ENCODE results near the gene LLCFC1. TPM values are rescaled to one million over a fixed set of nuclear protein-coding genes. Genes with fewer than 3 reads are reported as not detected.

Gene LLCFC1
- total RNA-seq, 2 experiments from 2014 or later = not detected

DNA sequence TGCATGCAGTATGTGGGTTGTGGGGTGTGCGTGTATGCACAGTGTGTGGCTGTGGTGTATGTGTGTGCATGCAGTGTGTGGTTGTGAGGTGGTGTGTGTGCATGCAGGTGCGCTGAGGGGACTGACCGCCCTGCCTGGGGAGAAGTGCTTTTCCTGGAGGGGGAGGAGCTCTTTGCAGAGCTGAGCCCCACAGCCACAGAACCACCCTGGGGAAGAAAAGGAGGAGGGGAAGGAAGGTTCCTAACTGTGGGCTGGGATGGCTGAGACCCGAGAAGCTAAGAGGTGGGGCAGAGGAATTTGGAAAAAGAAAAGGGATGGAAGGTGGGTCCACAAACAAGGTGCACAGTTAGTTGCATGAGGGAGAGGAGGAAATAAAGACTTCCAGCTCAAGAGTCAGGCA lies 5.7 kb upstream of the LLCFC1 start, which contains the start of gene TRPV5:
TSS of gene TRPV5 (minus strand) at position 123 of the 400 bp plus-strand sequence. CDS start 287 bp downstream, outside the sequence.
- H3K9me3 Mint-ChIP-seq = no peaks in the 10 kb centered on the region
- H3K4me3 Mint-ChIP-seq = no peak within 1 kb of the TSS
- H3K36me3 Mint-ChIP-seq = no peaks in the 10 kb centered on the region
- H3K27ac Mint-ChIP-seq = no peak within 1 kb of the TSS
- ChIA-PET POLR2A (no interaction called here), CTCF (interaction anchor here (1.1 kb wide), 1 partner anchor 282 kb away, joined by 3 read pairs; no protein-coding TSS in a partner anchor)
- intact Hi-C loops (cut with micrococcal nuclease) = no loop called here
- peaks cover 4% of the 10 kb centered on the region for H3K27me3 Mint-ChIP-seq
- H3K4me1 Mint-ChIP-seq (ENCODE audit: low read depth) = no peaks in the 10 kb centered on the region
- no peak for DNase-seq

GRCh38 chr7:142934056-142934455 lies 5.2 kb upstream of the LLCFC1 start:
- no peaks in the 10 kb centered on the region for H3K9me3 Mint-ChIP-seq
- intact Hi-C loops (cut with micrococcal nuclease) = no loop called here
- no peak overlapping the region for H3K27ac Mint-ChIP-seq
- POLR2A ChIA-PET = no interaction called here
- H3K36me3 Mint-ChIP-seq = no peaks in the 10 kb centered on the region
- H3K4me1 Mint-ChIP-seq (ENCODE audit: low read depth) = no peaks in the 10 kb centered on the region
- CTCF ChIA-PET = interaction anchor here (1.1 kb wide), 1 partner anchor 281 kb away, joined by 3 read pairs; no protein-coding TSS in a partner anchor
- no peak overlapping the region for H3K4me3 Mint-ChIP-seq
- H3K27me3 Mint-ChIP-seq = peaks cover 4% of the 10 kb centered on the region
- DNase-seq = no peak

GRCh38 chr7:142935941-142936565 lies 3.2 kb upstream of the LLCFC1 start:
- intact Hi-C loops (cut with micrococcal nuclease) = no loop called here
- no peak for DNase-seq
- Mint-ChIP-seq H3K27ac (no peak overlapping the region), H3K27me3 (peaks cover 6% of the 10 kb centered on the region), H3K4me3 (no peak overlapping the region), H3K4me1 (ENCODE audit: low read depth) (no peaks in the 10 kb centered on the region), H3K9me3 (no peaks in the 10 kb centered on the region), H3K36me3 (no peaks in the 10 kb centered on the region)
- ChIA-PET CTCF (no interaction called here), POLR2A (no interaction called here)

DNA sequence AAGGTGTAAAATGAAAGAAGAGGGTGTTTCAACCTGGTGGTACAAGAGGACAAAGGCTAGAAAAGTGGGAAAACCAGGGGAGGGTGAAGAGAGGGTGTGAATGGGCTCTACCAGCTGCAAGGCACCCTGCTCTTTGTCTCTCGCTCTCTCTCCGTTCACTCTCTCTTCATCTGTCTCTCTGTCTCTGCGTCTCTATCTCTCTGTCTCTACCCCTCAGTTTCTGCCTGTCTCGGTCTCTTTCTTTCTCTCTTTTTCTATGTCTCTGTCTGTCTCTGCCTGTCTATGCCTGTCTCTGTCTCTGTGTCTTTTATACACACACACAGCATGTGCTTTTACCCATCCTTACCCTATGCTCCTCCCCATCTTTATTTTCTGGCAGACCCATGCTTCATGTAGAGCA lies 673 bp upstream of the LLCFC1 start:
- no peak overlapping the region for H3K4me3 Mint-ChIP-seq
- no peaks in the 10 kb centered on the region for H3K9me3 Mint-ChIP-seq
- intact Hi-C loops (cut with micrococcal nuclease) = no loop called here
- DNase-seq = no peak
- POLR2A ChIA-PET = no interaction called here
- H3K27me3 Mint-ChIP-seq = peaks cover 4% of the 10 kb centered on the region
- no peak overlapping the region for H3K27ac Mint-ChIP-seq
- no peaks in the 10 kb centered on the region for H3K4me1 Mint-ChIP-seq (ENCODE audit: low read depth)
- CTCF ChIA-PET = no interaction called here
- H3K36me3 Mint-ChIP-seq = no peaks in the 10 kb centered on the region

DNA sequence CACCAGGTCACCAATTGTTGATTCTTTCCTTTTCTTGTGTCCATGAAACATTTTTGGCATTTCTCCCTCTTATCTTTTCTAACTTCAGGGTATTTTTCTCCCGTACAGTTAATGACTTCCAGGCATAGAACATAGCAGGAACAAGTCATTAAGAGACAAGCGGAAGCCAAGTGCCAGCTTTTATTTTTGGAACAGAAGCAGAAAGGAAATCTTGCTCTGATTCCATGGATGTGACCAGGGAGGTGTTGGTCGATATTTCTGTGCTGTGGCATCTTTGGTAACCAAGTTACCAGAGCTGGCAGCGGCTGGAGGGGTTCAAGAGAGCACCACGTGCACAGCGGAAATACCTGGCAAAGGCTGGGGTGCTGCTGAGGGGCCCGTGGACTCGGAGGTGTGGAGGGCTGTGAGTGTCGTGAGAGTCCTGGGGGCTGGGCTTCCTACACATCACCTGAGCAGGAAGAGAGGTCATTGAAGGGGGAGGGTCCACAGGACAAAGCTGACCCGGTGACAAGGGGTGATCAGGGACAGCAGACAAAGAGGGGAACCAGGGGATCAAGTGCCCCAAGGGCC lies 1.8 kb downstream of the LLCFC1 start:
- H3K27ac Mint-ChIP-seq = no peak overlapping the region
- H3K4me3 Mint-ChIP-seq = no peak overlapping the region
- ChIA-PET CTCF (no interaction called here), POLR2A (no interaction called here)
- intact Hi-C loops (cut with micrococcal nuclease) = no loop called here
- H3K27me3 Mint-ChIP-seq = peaks cover 2% of the 10 kb centered on the region
- no peaks in the 10 kb centered on the region for H3K9me3 Mint-ChIP-seq
- H3K36me3 Mint-ChIP-seq = no peaks in the 10 kb centered on the region
- no peak for DNase-seq
- H3K4me1 Mint-ChIP-seq (ENCODE audit: low read depth) = no peaks in the 10 kb centered on the region

DNA sequence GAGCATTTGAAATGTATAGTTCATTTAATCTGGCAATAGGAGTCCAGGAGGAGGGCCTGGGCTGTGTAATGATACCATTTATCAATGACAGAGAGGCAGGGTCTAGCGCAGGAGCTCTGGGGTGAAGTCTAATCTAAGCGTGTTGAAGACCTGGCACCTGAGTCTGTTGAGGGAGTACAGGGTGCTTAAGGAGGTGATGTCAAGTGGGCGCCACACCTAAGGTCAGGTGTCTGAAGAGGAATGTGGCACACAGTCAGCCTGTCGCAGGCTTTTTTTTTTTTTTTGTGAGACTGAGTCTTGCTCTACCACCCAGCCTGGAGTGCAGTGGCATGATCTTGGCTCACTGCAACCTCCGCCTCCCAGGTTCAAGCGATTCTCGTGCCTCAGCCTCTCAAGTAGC lies 2.3 kb downstream of the LLCFC1 start:
- intact Hi-C loops (cut with micrococcal nuclease) = no loop called here
- Mint-ChIP-seq H3K4me1 (ENCODE audit: low read depth) (no peaks in the 10 kb centered on the region), H3K4me3 (no peak overlapping the region), H3K27ac (no peak overlapping the region), H3K27me3 (peaks cover 2% of the 10 kb centered on the region), H3K36me3 (no peaks in the 10 kb centered on the region), H3K9me3 (no peaks in the 10 kb centered on the region)
- CTCF ChIA-PET = no interaction called here
- POLR2A ChIA-PET = no interaction called here
- DNase-seq = no peak

- POLR2A ChIA-PET = no interaction called here
- CTCF ChIA-PET = no interaction called here
- Mint-ChIP-seq H3K9me3 (no peaks in the 10 kb centered on the region), H3K4me3 (no peak overlapping the region), H3K36me3 (no peaks in the 10 kb centered on the region), H3K27ac (no peak overlapping the region), H3K27me3 (peaks cover 5% of the 10 kb centered on the region), H3K4me1 (ENCODE audit: low read depth) (no peaks in the 10 kb centered on the region)
- intact Hi-C loops (cut with micrococcal nuclease) = no loop called here
- DNase-seq = no peak
Observed at GRCh38 chr7:142942746-142943145, 3.5 kb downstream of the LLCFC1 start.

- CTCF ChIA-PET = no interaction called here
- no peaks in the 10 kb centered on the region for H3K36me3 Mint-ChIP-seq
- no peak overlapping the region for H3K27ac Mint-ChIP-seq
Observed at GRCh38 chr7:142943706-142944268, 4.5 kb downstream of the LLCFC1 start.

DNA sequence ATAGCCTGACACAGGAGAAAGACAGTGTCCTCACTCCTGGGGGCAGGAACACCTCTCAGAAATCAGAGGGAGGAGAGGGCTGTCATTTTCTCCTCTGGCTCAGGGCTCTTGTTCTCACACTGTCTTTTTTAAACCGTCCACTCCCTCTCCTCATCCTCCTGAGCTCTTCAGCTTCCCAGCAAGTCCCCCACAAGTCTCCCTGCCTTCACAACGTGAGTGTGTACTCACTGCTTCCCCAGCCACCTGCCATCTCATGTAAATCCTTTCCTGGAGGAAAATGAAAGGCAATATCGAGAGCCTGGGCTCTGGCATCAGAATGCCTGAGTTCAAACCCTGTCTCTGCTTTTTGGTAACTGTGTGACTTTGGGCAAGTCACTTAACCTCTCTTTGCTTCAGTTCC lies 5.7 kb downstream of the LLCFC1 start:
- ChIA-PET CTCF (interaction anchor here (0.6 kb wide), 1 partner anchor 125 kb away, joined by 3 read pairs; no protein-coding TSS in a partner anchor), POLR2A (no interaction called here)

More at GRCh38 chr7:142943706-142944268, 4.5 kb downstream of the LLCFC1 start:
- DNase-seq = no peak
- POLR2A ChIA-PET = no interaction called here
- H3K27me3 Mint-ChIP-seq = peaks cover 10% of the 10 kb centered on the region
- no peaks in the 10 kb centered on the region for H3K9me3 Mint-ChIP-seq
- intact Hi-C loops (cut with micrococcal nuclease) = no loop called here
- H3K4me1 Mint-ChIP-seq (ENCODE audit: low read depth) = no peaks in the 10 kb centered on the region
- no peak overlapping the region for H3K4me3 Mint-ChIP-seq

DNA sequence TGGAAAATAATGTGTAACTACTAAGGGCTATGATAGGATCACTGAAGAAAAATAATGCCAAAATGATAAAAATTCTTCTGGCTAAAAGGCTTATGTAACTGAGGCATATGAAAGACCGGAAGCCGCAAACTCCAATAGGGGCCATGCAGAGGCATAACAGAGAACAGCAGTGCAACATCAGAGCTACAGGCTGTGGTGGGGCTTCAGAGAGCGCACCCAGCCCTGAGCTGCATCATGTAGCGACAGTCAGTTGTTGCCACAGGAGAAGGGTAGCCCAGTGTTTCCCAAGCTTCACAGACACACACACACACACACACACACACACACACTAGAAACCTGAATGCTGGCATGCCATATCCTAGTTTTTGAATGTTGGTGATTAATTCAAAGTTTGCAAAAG lies 9.3 kb downstream of the LLCFC1 start:
- Mint-ChIP-seq H3K4me1 (ENCODE audit: low read depth) (no peaks in the 10 kb centered on the region), H3K9me3 (no peaks in the 10 kb centered on the region), H3K27ac (no peak overlapping the region), H3K27me3 (peaks cover 12% of the 10 kb centered on the region), H3K36me3 (no peaks in the 10 kb centered on the region), H3K4me3 (no peak overlapping the region)
- POLR2A ChIA-PET = no interaction called here
- CTCF ChIA-PET = no interaction called here
- intact Hi-C loops (cut with micrococcal nuclease) = no loop called here
- no peak for DNase-seq

More for the DNA sequence above, 5.7 kb downstream of the LLCFC1 start:
- no peak overlapping the region for H3K27ac Mint-ChIP-seq
- intact Hi-C loops (cut with micrococcal nuclease) = no loop called here
- H3K36me3 Mint-ChIP-seq = no peaks in the 10 kb centered on the region
- H3K4me3 Mint-ChIP-seq = no peak overlapping the region
- no peak for DNase-seq
- no peaks in the 10 kb centered on the region for H3K4me1 Mint-ChIP-seq (ENCODE audit: low read depth)
- H3K9me3 Mint-ChIP-seq = no peaks in the 10 kb centered on the region
- H3K27me3 Mint-ChIP-seq = peaks cover 10% of the 10 kb centered on the region

DNA sequence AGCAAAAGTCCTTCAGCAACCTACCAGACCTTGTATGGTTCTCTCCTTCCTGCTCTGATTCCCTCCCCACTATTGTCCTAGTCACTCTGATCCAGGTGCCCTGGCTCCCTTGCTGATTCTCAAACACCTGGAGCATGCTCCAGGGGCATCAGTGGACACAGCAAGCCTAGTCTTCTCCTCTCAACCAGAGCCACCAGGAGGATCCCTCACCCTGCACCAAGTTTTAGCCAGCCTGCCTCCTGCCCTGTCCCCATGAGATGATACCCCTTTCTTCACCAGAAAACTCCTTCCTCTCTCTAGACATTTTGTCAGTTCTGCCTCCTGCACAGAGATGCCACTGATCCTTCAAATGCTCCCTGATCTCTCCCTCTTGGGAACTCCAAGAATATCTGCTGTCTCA lies 11.0 kb downstream of the LLCFC1 start:
- Mint-ChIP-seq H3K4me1 (ENCODE audit: low read depth) (no peaks in the 10 kb centered on the region), H3K27ac (no peak overlapping the region), H3K9me3 (peaks cover 12% of the 10 kb centered on the region), H3K36me3 (no peaks in the 10 kb centered on the region), H3K27me3 (peaks cover 12% of the 10 kb centered on the region), H3K4me3 (no peak overlapping the region)
- intact Hi-C loops (cut with micrococcal nuclease) = no loop called here
- no peak for DNase-seq
- POLR2A ChIA-PET = no interaction called here
- CTCF ChIA-PET = no interaction called here

DNA sequence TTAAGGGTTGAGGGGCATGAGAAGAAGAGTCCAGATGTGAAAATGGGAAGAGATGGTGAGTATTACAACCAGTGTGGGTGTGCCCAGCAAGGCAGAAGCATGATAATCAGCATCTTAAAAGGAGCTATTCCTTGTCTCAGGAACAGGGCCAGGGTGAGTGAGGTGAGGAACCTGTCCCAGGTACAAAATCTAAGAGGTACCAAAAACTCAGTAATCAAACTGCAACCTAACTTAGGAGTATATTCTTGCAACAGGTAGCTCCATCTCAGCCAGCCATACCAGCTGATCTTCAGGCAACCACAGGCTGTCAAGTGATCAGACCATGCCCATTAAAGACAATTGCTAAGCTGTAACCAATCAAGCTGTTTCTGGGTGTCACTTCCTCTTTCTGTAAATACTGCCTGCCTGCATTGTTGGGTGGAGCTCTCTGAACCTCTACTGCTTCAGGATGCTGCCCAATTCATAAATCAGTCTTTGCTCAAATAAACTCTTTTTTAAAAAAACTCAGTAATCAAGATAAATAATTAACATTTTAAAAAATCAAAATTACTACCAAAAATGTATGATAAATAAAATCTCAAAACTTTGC lies 15.5 kb downstream of the LLCFC1 start:
- intact Hi-C loops (cut with micrococcal nuclease) = no loop called here
- CTCF ChIA-PET = no interaction called here
- no peak overlapping the region for H3K4me3 Mint-ChIP-seq
- H3K9me3 Mint-ChIP-seq = peaks cover 23% of the 10 kb centered on the region
- no peak overlapping the region for H3K27ac Mint-ChIP-seq
- H3K27me3 Mint-ChIP-seq = peaks cover 5% of the 10 kb centered on the region
- no peaks in the 10 kb centered on the region for H3K4me1 Mint-ChIP-seq (ENCODE audit: low read depth)
- no peaks in the 10 kb centered on the region for H3K36me3 Mint-ChIP-seq
- POLR2A ChIA-PET = no interaction called here
- no peak for DNase-seq

Data from activated CD4-positive, alpha-beta memory T cell treated with anti-CD3 and anti-CD28 coated beads for 36 hours (primary cell).